ENCODE results near the gene RNF128. TPM values are rescaled to one million over a fixed set of nuclear protein-coding genes. Genes with fewer than 3 reads are reported as not detected.
"Not testable (repeated sequence)": the region's sequence is repeated elsewhere in the genome, so short reads cannot be mapped to it uniquely, and the experiment has no call there.

Gene RNF128
- total RNA-seq, 2 donors from 2014 or later = 0.55 to 0.78 TPM

GRCh38 chrX:106783716-106784115 lies 57.2 kb downstream of the RNF128 start:
- no peaks in the 10 kb centered on the region for H3K36me3 ChIP-seq
- H3K27ac ChIP-seq = no peak overlapping the region
- no peak for TF ChIP-seq CTCF (IDR thresholded peaks at IDR 0.05)
- DNase-seq (ENCODE audit: low spot score) = no peak
- peaks cover 0 to 6% of the 10 kb centered on the region in 2 donors for H3K9me3 ChIP-seq
- H3K4me3 ChIP-seq = no peak overlapping the region
- H3K27me3 ChIP-seq = no peaks in the 10 kb centered on the region
- no peaks in the 10 kb centered on the region for H3K4me1 ChIP-seq

GRCh38 chrX:106791495-106791894 lies 65.0 kb downstream of the RNF128 start:
- Histone ChIP-seq H3K27me3 (no peaks in the 10 kb centered on the region), H3K9me3 (no peaks in the 10 kb centered on the region), H3K27ac (no peak overlapping the region), H3K4me1 (no peaks in the 10 kb centered on the region), H3K4me3 (no peak overlapping the region), H3K36me3 (no peaks in the 10 kb centered on the region)
- peak in 1 of 2 donors; percentile 46 for TF ChIP-seq CTCF (IDR thresholded peaks at IDR 0.05)
- DNase-seq (ENCODE audit: low spot score) = no peak

- H3K9me3 ChIP-seq = no peaks in the 10 kb centered on the region
- DNase-seq (ENCODE audit: low spot score) = no peak
- H3K27ac ChIP-seq = peak overlapping the region; percentile 6 to 62
- peak overlapping the region; percentile 44 to 60 for H3K4me3 ChIP-seq
- no peaks in the 10 kb centered on the region for H3K4me1 ChIP-seq
- no peaks in the 10 kb centered on the region for H3K36me3 ChIP-seq
- no peak for TF ChIP-seq CTCF (IDR thresholded peaks at IDR 0.05)
- H3K27me3 ChIP-seq = no peaks in the 10 kb centered on the region
These were observed 75.5 kb downstream of the RNF128 start for GRCh38 chrX:106802063-106802387.

GRCh38 chrX:106802388-106803275 lies 76.1 kb downstream of the RNF128 start, which contains the start of gene TBC1D8B:
Gene TBC1D8B (plus strand): TSS chrX:106802673. CDS start chrX:106802854, 181 bp downstream.
- Histone ChIP-seq H3K36me3 (no peaks in the 10 kb centered on the region), H3K27me3 (no peaks in the 10 kb centered on the region), H3K4me1 (no peaks in the 10 kb centered on the region), H3K9me3 (no peaks in the 10 kb centered on the region), H3K27ac (peak within 1 kb of the TSS; percentile 6 to 62), H3K4me3 (peak within 1 kb of the TSS; percentile 44 to 60)
- peak; percentile 83 for DNase-seq (ENCODE audit: low spot score)
- TF ChIP-seq CTCF (IDR thresholded peaks at IDR 0.05) = no peak

- Histone ChIP-seq H3K9me3 (no peaks in the 10 kb centered on the region), H3K4me1 (no peaks in the 10 kb centered on the region), H3K36me3 (no peaks in the 10 kb centered on the region), H3K4me3 (no peak overlapping the region), H3K27me3 (no peaks in the 10 kb centered on the region), H3K27ac (no peak overlapping the region)
- TF ChIP-seq CTCF (IDR thresholded peaks at IDR 0.05) = no peak
- DNase-seq (ENCODE audit: low spot score) = no peak
These were observed 84.8 kb downstream of the RNF128 start for GRCh38 chrX:106811131-106811910.

- not testable (repeated sequence) for H3K36me3 ChIP-seq; H3K27ac ChIP-seq; H3K4me1 ChIP-seq; H3K9me3 ChIP-seq; DNase-seq (ENCODE audit: low spot score); H3K27me3 ChIP-seq; H3K4me3 ChIP-seq
These were observed 86.4 kb downstream of the RNF128 start for GRCh38 chrX:106812930-106813329.

- not testable (repeated sequence) for DNase-seq (ENCODE audit: low spot score); H3K27ac ChIP-seq; H3K36me3 ChIP-seq; H3K27me3 ChIP-seq; H3K9me3 ChIP-seq; H3K4me1 ChIP-seq; H3K4me3 ChIP-seq
These were observed 87.6 kb downstream of the RNF128 start for GRCh38 chrX:106814093-106814492.
